H9 (cell line): Measurements from ENCODE around the gene PFKP. TPM values are rescaled to one million over a fixed set of nuclear protein-coding genes. Genes with fewer than 3 reads are reported as not detected.
A peak's percentile ranks its signal among the peaks of the same experiment; 100 is the strongest.

Experiments used
- DNase-seq: peaks from one replicate; pipeline ENCODE4 v3.0.0-alpha.2; 2017
- H2AFZ ChIP-seq: one replicate; pipeline ENCODE4 v1.6.1; 2013; ENCODE audit warnings: mild to moderate bottlenecking, low read length, control low read depth, moderate library complexity
- H2AK5ac ChIP-seq: 2 replicates; pipeline ENCODE4 v1.6.1; 2013; ENCODE audit warnings: low read length, control low read depth, mixed read lengths; ENCODE audit not compliant: insufficient read length
- H2BK120ac ChIP-seq: one replicate; pipeline ENCODE4 v1.6.1; 2013; ENCODE audit warnings: low read depth, mild to moderate bottlenecking, low read length, control low read depth, inconsistent platforms; ENCODE audit not compliant: poor library complexity, severe bottlenecking
- H2BK12ac ChIP-seq: 2 replicates; pipeline ENCODE4 v1.6.1; 2013; ENCODE audit warnings: low read length, control low read depth, mixed read lengths, low read depth; ENCODE audit not compliant: insufficient read length
- H2BK15ac ChIP-seq: 2 replicates; pipeline ENCODE4 v1.6.1; 2013; ENCODE audit warnings: low read depth, low read length, control low read depth
- H2BK20ac ChIP-seq: one replicate; pipeline ENCODE4 v1.6.1; 2013; ENCODE audit warnings: low read depth, mild to moderate bottlenecking, low read length, control low read depth, inconsistent platforms; ENCODE audit not compliant: poor library complexity, severe bottlenecking
- H2BK5ac ChIP-seq: 2 replicates; pipeline ENCODE4 v1.6.1; 2013; ENCODE audit warnings: low read length, control low read depth, mixed read lengths; ENCODE audit not compliant: insufficient read length
- H3K14ac ChIP-seq: 2 replicates; pipeline ENCODE4 v1.6.1; 2013; ENCODE audit warnings: low read length, control low read depth; ENCODE audit not compliant: insufficient read depth
- H3K18ac ChIP-seq: 2 replicates; pipeline ENCODE4 v1.6.1; 2013; ENCODE audit warnings: low read depth, mild to moderate bottlenecking, mixed read lengths, low read length, control low read depth; ENCODE audit not compliant: insufficient read length
- H3K23ac ChIP-seq: 2 replicates; pipeline ENCODE4 v1.6.1; 2013; ENCODE audit warnings: low read length, control low read depth, mixed read lengths, low read depth; ENCODE audit not compliant: insufficient read length
- H3K23me2 ChIP-seq: 2 replicates; pipeline ENCODE4 v1.6.1; 2013; ENCODE audit warnings: low read depth, mild to moderate bottlenecking, mixed read lengths, low read length, control low read depth; ENCODE audit not compliant: insufficient read length, poor library complexity, severe bottlenecking
- H3K27ac ChIP-seq: 2 replicates; pipeline ENCODE4 v1.5.1; 2013; ENCODE audit warnings: low read length, control low read depth, mixed read lengths, low read depth; ENCODE audit not compliant: insufficient read length
- H3K27me3 ChIP-seq: 2 replicates; pipeline ENCODE4 v1.6.1; 2013; ENCODE audit warnings: low read length, control low read depth, inconsistent platforms; ENCODE audit not compliant: insufficient read depth
- H3K4ac ChIP-seq: 2 replicates; pipeline ENCODE4 v1.6.1; 2013; ENCODE audit warnings: low read depth, mild to moderate bottlenecking, control low read depth, inconsistent platforms, low read length, moderate library complexity
- H3K4me1 ChIP-seq: 2 replicates; pipeline ENCODE4 v1.6.1; 2013; ENCODE audit warnings: low read length, control low read depth, inconsistent platforms; ENCODE audit not compliant: insufficient read depth
- H3K4me2 ChIP-seq: 2 replicates; pipeline ENCODE4 v1.6.1; 2013; ENCODE audit warnings: low read length, control low read depth, mixed read lengths; ENCODE audit not compliant: insufficient read length, insufficient read depth
- H3K56ac ChIP-seq: 2 replicates; pipeline ENCODE4 v1.6.1; 2013; ENCODE audit warnings: low read depth, mild to moderate bottlenecking, mixed read lengths, low read length, control low read depth; ENCODE audit not compliant: insufficient read length
- H3K79me1 ChIP-seq: 2 replicates; pipeline ENCODE4 v1.6.1; 2013; ENCODE audit warnings: low read depth, mild to moderate bottlenecking, moderate library complexity, low read length, control low read depth, inconsistent platforms; ENCODE audit not compliant: insufficient read depth, poor library complexity, severe bottlenecking
- H3K79me2 ChIP-seq: 2 replicates; pipeline ENCODE4 v1.6.1; 2013; ENCODE audit warnings: low read length, control low read depth, inconsistent platforms; ENCODE audit not compliant: insufficient read depth
- H3K9ac ChIP-seq: 2 replicates; pipeline ENCODE4 v1.6.1; 2013; ENCODE audit warnings: low read length, control low read depth, mixed read lengths; ENCODE audit not compliant: insufficient read length; ENCODE audit errors: extremely low read depth
- H3K9me3 ChIP-seq: one replicate; pipeline ENCODE4 v1.6.1; 2013; ENCODE audit warnings: low read depth, low read length, inconsistent platforms; ENCODE audit not compliant: control insufficient read depth
- H3T11ph ChIP-seq: one replicate; pipeline ENCODE4 v1.6.1; 2013; ENCODE audit warnings: mild to moderate bottlenecking, low read length, control low read depth, inconsistent platforms
- H4K20me1 ChIP-seq: one replicate; pipeline ENCODE4 v1.6.1; 2013; ENCODE audit not compliant: control insufficient read depth, insufficient read length, insufficient read depth
- H4K5ac ChIP-seq: 2 replicates; pipeline ENCODE4 v1.6.1; 2013; ENCODE audit warnings: low read depth, mild to moderate bottlenecking, mixed read lengths, low read length, control low read depth; ENCODE audit not compliant: insufficient read length
- H4K8ac ChIP-seq: replicated peaks from 2 replicates; pipeline ENCODE4 v1.6.1; 2013; ENCODE audit warnings: low read length, control low read depth, mixed read lengths, low read depth; ENCODE audit not compliant: insufficient read length
- H4K91ac ChIP-seq: 2 replicates; pipeline ENCODE4 v1.6.1; 2013; ENCODE audit warnings: low read depth, mild to moderate bottlenecking, moderate library complexity, mixed read lengths, low read length, control low read depth; ENCODE audit not compliant: insufficient read length
- H3K27ac Mint-ChIP-seq, 3 experiments: 2 replicates in 2 of 3; 3 replicates in 1 of 3; pipeline ENCODE4 v1.8.0; 2020 to 2021; ENCODE audit warnings: mixed read lengths in 3 of 3, mild to moderate bottlenecking in 1 of 3, moderate library complexity in 1 of 3
- H3K27me3 Mint-ChIP-seq: 2 replicates; pipeline ENCODE4 v1.8.0; 2021; ENCODE audit warnings: low read depth, mild to moderate bottlenecking, moderate library complexity, mixed read lengths
- H3K36me3 Mint-ChIP-seq, 3 experiments: 2 replicates in 2 of 3; 3 replicates in 1 of 3; pipeline ENCODE4 v1.8.0; 2020 to 2021; ENCODE audit warnings: low read depth in 3 of 3, mixed read lengths in 3 of 3; ENCODE audit not compliant: insufficient read depth in 1 of 3
- H3K4me1 Mint-ChIP-seq, 2 experiments: 2 replicates each; pipeline ENCODE4 v1.8.0; 2020; ENCODE audit warnings: mixed read lengths in 2 of 2
- H3K4me3 Mint-ChIP-seq, 2 experiments: 2 replicates in 1 of 2; 3 replicates in 1 of 2; pipeline ENCODE4 v1.8.0; 2020 to 2021; ENCODE audit warnings: mild to moderate bottlenecking in 2 of 2, mixed read lengths in 2 of 2, moderate library complexity in 1 of 2
- H3K9me3 Mint-ChIP-seq, 2 experiments: 2 replicates in 1 of 2; 3 replicates in 1 of 2; pipeline ENCODE4 v1.8.0; 2020; ENCODE audit warnings: mild to moderate bottlenecking in 2 of 2, mixed read lengths in 2 of 2, moderate library complexity in 1 of 2
- WGBS: extraction: QIAGEN DNeasy Blood & Tissue Kit; methylation state at CpG from one replicate; pipeline ENCODE4 v1.1.7; 2013; ENCODE audit warnings: missing lambda C conversion rate, low lambda C conversion rate, mixed read lengths; ENCODE audit not compliant: insufficient read length; ENCODE audit errors: extremely low coverage; 5-methylcytosine and 5-hydroxymethylcytosine counted together
- total RNA-seq: library from RNA; stranded (reverse); gene quantifications from 2 replicates; pipeline ENCODE4 v1.2.1, GENCODE V29; 2021
- TF ChIP-seq, protein P1 (sequence below): fragments of 200-600 bp; sonication (generic); conservative IDR thresholded peaks from 3 replicates; pipeline ENCODE4 v1.8.0; 2021; ENCODE audit warnings: antibody characterized with exemption, mild to moderate bottlenecking

PFKP gene
- total RNA-seq, 1 experiment from 2014 or later, result 145 TPM

DNA sequence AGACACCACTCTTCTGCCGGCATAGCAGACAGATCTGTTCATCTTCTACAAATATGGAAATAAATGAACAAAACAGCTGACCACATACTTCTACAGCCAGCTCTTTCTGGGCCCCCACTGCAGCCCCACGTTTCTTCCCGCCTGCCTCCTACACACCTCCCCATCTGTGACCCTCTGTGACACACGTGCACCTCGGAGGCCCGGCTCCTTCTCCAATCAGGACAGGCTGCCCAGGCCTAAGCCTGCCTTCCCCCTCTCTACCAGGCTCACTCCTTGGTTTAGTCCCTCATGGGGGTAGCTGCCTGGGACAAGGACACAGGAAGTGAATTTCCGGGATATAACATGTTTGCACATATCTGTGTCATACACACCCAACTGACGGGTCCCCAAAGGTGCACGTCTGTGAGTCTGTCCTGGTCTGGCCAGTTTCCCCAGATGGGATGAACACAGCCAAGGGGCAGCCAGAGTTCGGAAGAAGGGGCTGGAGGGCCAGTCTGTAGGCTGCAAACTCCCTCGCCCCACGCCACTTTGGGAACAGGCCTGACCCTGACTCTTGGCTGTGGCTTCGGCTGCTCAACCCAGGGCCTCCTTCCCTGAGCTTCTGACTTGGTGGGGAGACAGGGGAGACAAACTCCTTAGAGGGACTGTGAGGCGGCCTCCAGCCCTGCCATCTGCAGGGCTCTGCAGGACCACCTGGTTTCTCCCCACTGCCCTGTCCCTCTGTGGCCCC is 75.0 kb downstream of the PFKP start:
- Histone ChIP-seq H3K9ac (no peak overlapping the region), H3K4me1 (no peaks in the 10 kb centered on the region), H3K4me2 (no peak overlapping the region), H2BK120ac (no peak overlapping the region), H4K91ac (no peak overlapping the region), H3K4ac (no peak overlapping the region), H3K9me3 (no peaks in the 10 kb centered on the region), H3T11ph (no peak overlapping the region), H2BK15ac (no peak overlapping the region), H3K23me2 (no peaks in the 10 kb centered on the region), H2AFZ (no peak overlapping the region), H2AK5ac (no peak overlapping the region), H3K18ac (no peak overlapping the region), H3K14ac (no peak overlapping the region), H2BK20ac (no peak overlapping the region), H3K79me1 (no peaks in the 10 kb centered on the region), H4K8ac (no peak overlapping the region), H4K5ac (no peak overlapping the region), H3K27ac (no peak overlapping the region), H4K20me1 (no peaks in the 10 kb centered on the region), H2BK5ac (no peak overlapping the region), H3K56ac (no peak overlapping the region), H3K27me3 (no peaks in the 10 kb centered on the region), H3K79me2 (no peaks in the 10 kb centered on the region), H3K23ac (no peak overlapping the region), H2BK12ac (no peak overlapping the region)
- Mint-ChIP-seq H3K27ac (peak overlapping the region in 2 of 3 experiments; percentile 36 to 75; a peak in 3 of 7 replicates), H3K9me3 (no peaks in the 10 kb centered on the region), H3K4me1 (no peaks in the 10 kb centered on the region), H3K4me3 (no peak overlapping the region), H3K27me3 (no peaks in the 10 kb centered on the region), H3K36me3 (peaks cover 14 to 84% (median 80%) of the 10 kb centered on the region in 3 experiments; a peak in 6 of 7 replicates)
- WGBS, result no CpG with 5 or more reads among the region's 14 CpGs
- TF ChIP-seq, protein P1, sequence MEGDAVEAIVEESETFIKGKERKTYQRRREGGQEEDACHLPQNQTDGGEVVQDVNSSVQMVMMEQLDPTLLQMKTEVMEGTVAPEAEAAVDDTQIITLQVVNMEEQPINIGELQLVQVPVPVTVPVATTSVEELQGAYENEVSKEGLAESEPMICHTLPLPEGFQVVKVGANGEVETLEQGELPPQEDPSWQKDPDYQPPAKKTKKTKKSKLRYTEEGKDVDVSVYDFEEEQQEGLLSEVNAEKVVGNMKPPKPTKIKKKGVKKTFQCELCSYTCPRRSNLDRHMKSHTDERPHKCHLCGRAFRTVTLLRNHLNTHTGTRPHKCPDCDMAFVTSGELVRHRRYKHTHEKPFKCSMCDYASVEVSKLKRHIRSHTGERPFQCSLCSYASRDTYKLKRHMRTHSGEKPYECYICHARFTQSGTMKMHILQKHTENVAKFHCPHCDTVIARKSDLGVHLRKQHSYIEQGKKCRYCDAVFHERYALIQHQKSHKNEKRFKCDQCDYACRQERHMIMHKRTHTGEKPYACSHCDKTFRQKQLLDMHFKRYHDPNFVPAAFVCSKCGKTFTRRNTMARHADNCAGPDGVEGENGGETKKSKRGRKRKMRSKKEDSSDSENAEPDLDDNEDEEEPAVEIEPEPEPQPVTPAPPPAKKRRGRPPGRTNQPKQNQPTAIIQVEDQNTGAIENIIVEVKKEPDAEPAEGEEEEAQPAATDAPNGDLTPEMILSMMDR, result no peak
- no peak for DNase-seq
